Karpas-422 (cell line): ENCODE measurements around the gene STXBP1. TPM values are rescaled to one million over a fixed set of nuclear protein-coding genes. Genes with fewer than 3 reads are reported as not detected.
"Not testable (repeated sequence)": the region's sequence is repeated elsewhere in the genome, so short reads cannot be mapped to it uniquely, and the experiment has no call there.

Source experiments
- DNase-seq: peaks from one replicate; pipeline ENCODE4 v3.0.0-alpha.2; 2015
- H2AFZ ChIP-seq: fragments of 200-600 bp; sonication (generic); 2 replicates; pipeline ENCODE4 v1.6.1; 2014; ENCODE audit warnings: antibody characterized with exemption, low read length, mixed read lengths
- H3K27ac ChIP-seq: fragments of 200-600 bp; sonication (generic); 2 replicates; pipeline ENCODE4 v1.5.1; 2014; ENCODE audit warnings: mild to moderate bottlenecking, low read length, moderate library complexity
- H3K27me3 ChIP-seq: fragments of 200-600 bp; sonication (generic); 2 replicates; pipeline ENCODE4 v1.6.1; 2014; ENCODE audit warnings: low read length, mixed read lengths
- H3K36me3 ChIP-seq: fragments of 200-600 bp; sonication (generic); 2 replicates; pipeline ENCODE4 v1.6.1; 2014; ENCODE audit warnings: low read length, mixed read lengths; ENCODE audit not compliant: insufficient read depth
- H3K4me1 ChIP-seq: fragments of 200-600 bp; sonication (generic); 2 replicates; pipeline ENCODE4 v1.6.1; 2014; ENCODE audit warnings: mild to moderate bottlenecking, low read length, mixed read lengths
- H3K4me2 ChIP-seq: fragments of 200-600 bp; sonication (generic); 2 replicates; pipeline ENCODE4 v1.6.1; 2014; ENCODE audit warnings: low read length, low read depth, mild to moderate bottlenecking; ENCODE audit not compliant: poor library complexity, severe bottlenecking
- H3K4me3 ChIP-seq: fragments of 200-600 bp; sonication (generic); 2 replicates; pipeline ENCODE4 v1.5.1; 2014; ENCODE audit warnings: mild to moderate bottlenecking, antibody characterized with exemption, low read length, mixed read lengths
- H3K79me2 ChIP-seq: fragments of 200-600 bp; sonication (generic); 2 replicates; pipeline ENCODE4 v1.6.1; 2014; ENCODE audit warnings: mild to moderate bottlenecking, low read length, mixed read lengths
- H3K9ac ChIP-seq: fragments of 200-600 bp; sonication (generic); 2 replicates; pipeline ENCODE4 v1.6.0; 2014; ENCODE audit warnings: low read length
- H3K9me2 ChIP-seq: fragments of 200-600 bp; sonication (generic), shearing (Covaris generic); replicated peaks from 2 replicates; pipeline ENCODE4 v1.6.0; 2014; ENCODE audit warnings: mild to moderate bottlenecking, low read length, moderate library complexity; ENCODE audit not compliant: insufficient read depth
- H3K9me3 ChIP-seq: fragments of 300-700, 200-600 bp; sonication (generic); 2 replicates; pipeline ENCODE4 v1.6.1; 2014; ENCODE audit warnings: low read length, mixed read lengths
- H4K20me1 ChIP-seq: fragments of 200-600 bp; sonication (generic); 2 replicates; pipeline ENCODE4 v1.6.1; 2014; ENCODE audit warnings: mild to moderate bottlenecking, antibody characterized with exemption, low read length, low read depth; ENCODE audit not compliant: insufficient read depth
- total RNA-seq: library from RNA; depleted of rRNA; stranded (reverse); fragments of >200 nt; shearing (Covaris generic); gene quantifications from 2 replicates; pipeline ENCODE4 v1.2.3, GENCODE V29; 2014; ENCODE audit warnings: low replicate concordance

STXBP1 gene
- total RNA-seq, 1 experiment from 2014 or later = 3.1 TPM

DNA sequence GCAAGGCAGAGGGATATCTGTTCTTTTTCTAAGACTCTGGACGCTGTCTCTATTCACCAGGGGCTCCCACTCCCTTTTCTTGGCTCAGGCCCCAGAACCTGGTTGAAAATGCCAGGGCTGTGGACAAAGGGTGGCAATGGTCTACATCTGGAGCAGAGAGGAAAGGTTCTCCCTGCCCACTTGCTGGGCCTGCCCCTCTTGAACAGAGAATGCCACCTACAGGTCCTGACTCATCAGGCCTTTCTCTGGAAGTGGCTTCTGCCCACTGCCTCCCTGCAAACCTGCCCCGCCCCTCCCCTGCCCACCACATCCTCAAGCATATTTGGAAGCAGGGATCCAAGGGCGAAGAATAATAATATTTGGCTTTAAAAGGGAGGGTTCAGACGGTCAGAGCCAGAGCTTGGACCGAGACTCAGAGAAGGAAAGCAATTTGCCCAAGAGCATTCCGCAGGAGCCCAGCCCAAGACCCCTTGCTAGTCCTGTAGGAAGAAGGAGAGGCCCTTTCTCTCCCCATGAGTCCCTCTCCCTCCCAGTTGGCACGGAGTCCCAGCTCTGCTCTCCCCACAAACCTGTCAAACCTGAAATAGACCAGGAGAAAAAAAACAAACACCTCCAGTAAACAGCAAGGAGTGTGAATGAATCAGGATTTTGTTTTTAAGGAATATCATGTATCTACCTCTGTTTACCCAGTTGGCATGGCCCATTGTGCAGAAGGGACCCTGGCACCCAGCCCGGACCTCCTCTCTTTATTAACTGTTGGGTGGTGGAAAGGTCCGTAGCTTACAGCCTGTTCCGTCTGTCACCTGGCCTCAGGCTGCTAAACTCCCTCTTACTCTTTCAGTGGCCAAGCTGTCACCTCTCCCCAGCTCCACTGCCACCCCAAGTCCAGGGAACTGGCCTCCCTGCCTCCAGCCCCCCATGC is 37.7 kb upstream of the STXBP1 start:
- Histone ChIP-seq H3K9me2 (no peaks in the 10 kb centered on the region), H3K9me3 (no peaks in the 10 kb centered on the region), H3K4me1 (peaks cover 4% of the 10 kb centered on the region), H4K20me1 (no peaks in the 10 kb centered on the region), H3K27ac (no peak overlapping the region), H3K79me2 (no peaks in the 10 kb centered on the region), H3K27me3 (no peaks in the 10 kb centered on the region), H3K4me3 (no peak overlapping the region), H3K36me3 (no peaks in the 10 kb centered on the region), H3K9ac (no peak overlapping the region), H2AFZ (no peak overlapping the region), H3K4me2 (no peak overlapping the region)
- no peak for DNase-seq

DNA sequence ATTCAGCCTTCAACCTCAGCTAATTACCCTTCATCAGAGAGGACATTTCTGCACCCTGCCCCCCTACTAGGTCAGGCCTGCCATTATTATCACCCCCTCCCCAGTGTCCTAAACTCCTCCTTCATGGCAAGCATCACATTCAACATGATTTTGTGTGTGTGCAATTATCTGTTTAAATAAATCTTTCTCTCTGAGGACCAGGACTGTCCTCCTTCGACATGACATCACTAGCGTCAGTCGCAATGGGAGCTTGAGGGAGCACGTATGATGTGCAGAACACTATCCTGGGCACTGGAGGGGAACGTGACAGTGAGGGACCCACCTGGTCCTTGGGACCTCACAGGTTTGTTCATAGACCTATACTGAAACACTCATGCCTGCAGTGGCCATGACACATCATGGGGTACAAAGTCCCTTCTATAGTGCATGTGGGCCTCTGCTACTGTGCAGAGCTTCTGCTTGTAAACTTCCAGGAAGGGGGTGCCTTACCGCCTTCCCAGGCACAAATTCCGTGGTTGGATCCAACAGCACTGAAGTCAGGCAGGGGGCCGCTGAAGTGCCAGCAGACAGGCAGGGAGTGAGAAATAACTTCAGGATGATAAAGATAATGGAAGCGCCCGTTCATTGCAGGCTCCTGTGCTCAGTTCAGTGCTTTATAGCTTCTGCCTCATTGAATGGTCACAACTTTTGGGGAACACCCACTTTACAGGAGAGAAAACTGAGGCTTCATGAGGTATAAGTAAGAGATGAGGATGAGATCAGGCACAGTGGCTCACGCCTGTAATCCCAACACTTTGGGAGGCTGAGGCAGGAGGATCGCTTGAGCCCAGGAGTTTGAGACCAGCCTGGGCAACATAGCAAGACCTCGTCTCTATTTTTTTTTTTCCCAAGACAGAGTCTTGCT is 36.0 kb upstream of the STXBP1 start:
- H3K79me2 ChIP-seq = no peaks in the 10 kb centered on the region
- no peaks in the 10 kb centered on the region for H4K20me1 ChIP-seq
- DNase-seq = no peak
- H3K27ac ChIP-seq = no peak overlapping the region
- H3K36me3 ChIP-seq = no peaks in the 10 kb centered on the region
- H3K9me2 ChIP-seq = no peaks in the 10 kb centered on the region
- H2AFZ ChIP-seq = no peak overlapping the region
- H3K27me3 ChIP-seq = no peaks in the 10 kb centered on the region
- H3K9me3 ChIP-seq = no peaks in the 10 kb centered on the region
- H3K4me1 ChIP-seq = peaks cover 8% of the 10 kb centered on the region
- no peak overlapping the region for H3K4me2 ChIP-seq
- H3K9ac ChIP-seq = no peak overlapping the region
- no peak overlapping the region for H3K4me3 ChIP-seq

DNA sequence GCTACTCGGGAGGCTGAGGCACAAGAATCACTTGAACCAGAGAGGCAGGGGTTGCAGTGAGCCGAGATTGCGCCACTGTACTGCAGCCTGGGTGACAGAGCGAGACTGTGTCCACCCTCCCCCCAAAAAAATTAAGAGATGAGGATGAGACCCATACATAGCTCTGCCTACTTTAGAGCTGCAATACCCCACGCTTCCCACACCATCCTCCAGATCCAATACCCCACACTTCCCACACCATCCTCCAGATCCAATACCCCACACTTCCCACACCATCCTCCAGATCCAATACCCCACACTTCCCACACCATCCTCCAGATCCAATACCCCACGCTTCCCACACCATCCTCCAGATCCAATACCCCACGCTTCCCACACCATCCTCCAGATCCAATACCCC is 34.9 kb upstream of the STXBP1 start:
- H3K9ac ChIP-seq, H3K4me3 ChIP-seq, H3K9me3 ChIP-seq, DNase-seq, H3K79me2 ChIP-seq, H2AFZ ChIP-seq, H3K36me3 ChIP-seq, H4K20me1 ChIP-seq, H3K9me2 ChIP-seq, H3K27me3 ChIP-seq, H3K4me1 ChIP-seq, H3K4me2 ChIP-seq, H3K27ac ChIP-seq: not testable (repeated sequence)

DNA sequence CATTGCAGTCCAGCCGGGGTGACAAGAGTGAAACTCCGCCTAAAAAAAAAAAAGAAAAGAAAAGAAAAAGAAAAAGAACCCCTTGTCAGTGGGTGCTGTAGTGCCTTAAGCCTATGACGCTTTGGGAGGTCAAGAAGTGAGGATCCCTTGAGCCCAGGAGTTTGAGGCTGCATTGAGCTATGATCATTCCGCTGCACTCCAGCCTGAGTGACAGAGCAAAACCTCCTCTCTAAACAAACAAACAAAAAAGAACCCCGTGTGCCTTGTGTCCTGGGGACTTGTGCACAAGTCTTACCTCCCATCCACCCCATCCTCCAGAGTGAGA is 33.5 kb upstream of the STXBP1 start:
- no peaks in the 10 kb centered on the region for H3K27me3 ChIP-seq
- H3K36me3 ChIP-seq = no peaks in the 10 kb centered on the region
- H3K4me2 ChIP-seq = no peak overlapping the region
- DNase-seq = no peak
- no peak overlapping the region for H3K9ac ChIP-seq
- no peaks in the 10 kb centered on the region for H3K9me2 ChIP-seq
- H3K9me3 ChIP-seq = no peaks in the 10 kb centered on the region
- H3K79me2 ChIP-seq = no peaks in the 10 kb centered on the region
- no peak overlapping the region for H3K27ac ChIP-seq
- no peaks in the 10 kb centered on the region for H4K20me1 ChIP-seq
- no peak overlapping the region for H3K4me3 ChIP-seq
- peaks cover 10% of the 10 kb centered on the region for H3K4me1 ChIP-seq
- no peak overlapping the region for H2AFZ ChIP-seq

DNA sequence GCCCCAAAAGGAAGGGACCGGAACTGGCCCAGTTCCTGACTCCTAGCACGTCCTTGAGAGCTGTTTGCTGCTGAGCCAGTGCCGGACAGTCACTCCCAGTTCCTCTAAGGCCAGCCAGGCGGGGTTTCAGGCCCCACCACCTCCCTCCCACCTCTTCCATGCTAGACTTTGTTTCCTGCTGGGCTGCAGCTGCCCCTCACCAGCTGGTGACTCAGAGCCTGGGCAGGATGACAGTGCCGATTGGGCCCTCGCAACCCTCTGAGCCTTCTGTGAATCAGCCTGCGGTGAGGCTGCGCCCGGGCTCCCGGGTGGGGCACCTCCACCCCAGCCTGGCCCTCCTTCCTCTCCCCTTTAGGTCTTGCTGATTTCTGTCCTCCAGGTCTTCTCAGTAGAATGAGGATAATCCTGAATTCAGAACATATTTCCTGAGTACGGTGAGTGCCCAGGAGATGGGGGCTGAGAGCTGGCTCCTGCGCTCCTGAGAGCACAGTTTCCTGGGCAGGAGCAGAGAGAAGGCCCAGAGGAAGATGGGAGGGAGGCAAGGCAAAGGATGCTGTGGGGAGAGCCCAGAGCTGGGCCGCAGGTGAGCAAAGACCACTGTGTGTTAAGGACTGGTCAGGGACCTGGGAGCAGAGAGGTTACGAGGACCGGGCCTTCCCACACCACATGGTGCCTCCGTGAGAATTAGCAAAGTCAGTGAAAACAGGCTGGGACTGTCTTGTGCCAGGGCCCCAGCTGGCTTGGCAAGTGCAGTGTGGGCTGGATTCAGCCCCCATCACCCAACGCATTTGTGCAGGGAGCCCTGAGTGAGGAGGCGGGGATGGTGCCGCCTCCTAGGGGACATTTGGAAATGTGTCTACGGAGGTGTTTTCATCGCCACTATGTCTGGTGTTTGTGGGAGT is 32.9 kb upstream of the STXBP1 start:
- Histone ChIP-seq H3K9me3 (no peaks in the 10 kb centered on the region), H3K79me2 (no peaks in the 10 kb centered on the region), H3K4me3 (no peak overlapping the region), H3K27ac (no peak overlapping the region), H2AFZ (no peak overlapping the region), H3K4me2 (no peak overlapping the region), H3K9me2 (no peaks in the 10 kb centered on the region), H3K27me3 (no peaks in the 10 kb centered on the region), H3K4me1 (peaks cover 10% of the 10 kb centered on the region), H3K36me3 (no peaks in the 10 kb centered on the region), H3K9ac (no peak overlapping the region), H4K20me1 (no peaks in the 10 kb centered on the region)
- no peak for DNase-seq

DNA sequence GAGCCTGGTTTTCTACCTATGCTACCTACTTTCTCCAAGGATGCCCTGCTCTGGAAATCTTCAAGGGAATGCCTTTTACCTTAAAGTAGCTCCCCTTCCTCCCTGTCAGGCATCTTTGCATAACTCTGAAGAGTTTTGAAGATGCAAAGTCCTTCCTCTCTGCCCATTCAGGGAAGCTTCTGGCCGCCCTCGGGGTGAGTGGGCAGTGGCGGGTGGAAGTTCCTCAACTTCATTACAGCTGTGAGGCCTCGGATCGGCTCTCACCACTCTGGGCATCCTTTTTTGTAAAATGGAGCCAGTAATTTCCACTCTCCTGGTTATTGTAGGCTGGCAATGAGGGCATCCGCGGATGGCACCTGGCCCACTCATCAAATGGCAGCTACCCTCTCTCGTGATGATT is 31.7 kb upstream of the STXBP1 start:
- Histone ChIP-seq H3K9ac (no peak overlapping the region), H3K4me3 (no peak overlapping the region), H3K79me2 (no peaks in the 10 kb centered on the region), H3K4me2 (no peak overlapping the region), H2AFZ (no peak overlapping the region), H4K20me1 (no peaks in the 10 kb centered on the region), H3K9me2 (no peaks in the 10 kb centered on the region), H3K27ac (no peak overlapping the region), H3K27me3 (no peaks in the 10 kb centered on the region), H3K9me3 (no peaks in the 10 kb centered on the region), H3K36me3 (no peaks in the 10 kb centered on the region), H3K4me1 (peaks cover 10% of the 10 kb centered on the region)
- no peak for DNase-seq

DNA sequence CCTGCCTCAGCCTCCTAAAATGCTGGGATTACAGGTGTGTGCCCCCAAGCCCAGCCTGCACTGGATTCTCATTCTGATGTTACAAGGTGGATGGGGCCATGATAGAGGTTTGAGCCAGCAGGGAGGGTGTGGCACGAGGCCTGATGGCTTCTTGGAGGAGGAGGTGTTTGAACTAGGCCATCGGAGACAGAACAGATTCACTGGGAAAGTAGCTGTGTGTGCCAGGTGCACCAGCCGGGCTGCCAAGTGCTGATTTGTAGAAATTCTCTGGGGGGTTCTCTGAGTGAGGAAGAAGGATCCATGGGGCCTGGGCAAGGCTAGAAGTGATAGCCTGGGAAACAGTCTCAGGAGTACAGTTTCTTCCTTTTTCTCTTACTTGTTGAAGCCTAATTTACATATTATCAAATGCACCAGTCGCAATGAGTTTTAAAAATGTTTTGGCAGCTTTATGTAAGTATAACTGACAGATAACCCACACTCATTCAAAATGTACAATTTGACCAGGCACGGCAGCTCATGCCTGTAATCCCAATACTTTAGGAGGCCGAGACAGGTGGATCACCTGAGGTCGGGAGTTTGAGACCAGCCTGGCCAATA is 31.1 kb upstream of the STXBP1 start:
- DNase-seq = no peak
- Histone ChIP-seq H4K20me1 (no peaks in the 10 kb centered on the region), H3K4me1 (peaks cover 10% of the 10 kb centered on the region), H2AFZ (no peak overlapping the region), H3K4me2 (no peak overlapping the region), H3K27ac (no peak overlapping the region), H3K9me2 (no peaks in the 10 kb centered on the region), H3K27me3 (no peaks in the 10 kb centered on the region), H3K9ac (no peak overlapping the region), H3K36me3 (no peaks in the 10 kb centered on the region), H3K4me3 (no peak overlapping the region), H3K9me3 (no peaks in the 10 kb centered on the region), H3K79me2 (no peaks in the 10 kb centered on the region)
